ENCODE results near the gene BCL6. TPM values are rescaled to one million over a fixed set of nuclear protein-coding genes. Genes with fewer than 3 reads are reported as not detected.

The BCL6 gene
- total RNA-seq, 4 donors from 2014 or later = 86.0 to 161 (median 111) TPM

DNA sequence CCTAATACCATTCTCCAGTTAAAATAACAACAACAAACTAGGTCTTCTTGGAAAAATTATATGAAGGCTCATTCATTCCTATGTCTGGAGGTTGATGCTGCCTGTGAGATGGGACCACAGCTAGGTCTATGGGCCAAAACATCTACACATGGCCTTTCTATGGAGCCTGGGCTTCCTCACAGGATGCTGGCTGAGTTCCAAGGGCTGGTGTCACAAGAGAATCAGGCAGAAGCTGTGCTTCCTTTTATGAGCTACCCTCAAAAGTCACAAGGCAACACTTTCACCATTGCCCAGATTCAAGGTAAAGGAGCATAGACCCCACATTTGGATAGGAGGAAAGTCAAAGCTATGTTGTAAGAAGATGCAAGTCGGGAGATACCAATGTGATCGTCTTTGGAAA lies 38.3 kb downstream of the BCL6 start:
- TF ChIP-seq EP300 (IDR thresholded peaks at IDR 0.05) (no peak), POLR2AphosphoS5 (IDR thresholded peaks at IDR 0.05) (no peak), POLR2A (IDR thresholded peaks at IDR 0.05; ENCODE audit: low read depth) (no peak)
- TF ChIP-seq, protein P1, sequence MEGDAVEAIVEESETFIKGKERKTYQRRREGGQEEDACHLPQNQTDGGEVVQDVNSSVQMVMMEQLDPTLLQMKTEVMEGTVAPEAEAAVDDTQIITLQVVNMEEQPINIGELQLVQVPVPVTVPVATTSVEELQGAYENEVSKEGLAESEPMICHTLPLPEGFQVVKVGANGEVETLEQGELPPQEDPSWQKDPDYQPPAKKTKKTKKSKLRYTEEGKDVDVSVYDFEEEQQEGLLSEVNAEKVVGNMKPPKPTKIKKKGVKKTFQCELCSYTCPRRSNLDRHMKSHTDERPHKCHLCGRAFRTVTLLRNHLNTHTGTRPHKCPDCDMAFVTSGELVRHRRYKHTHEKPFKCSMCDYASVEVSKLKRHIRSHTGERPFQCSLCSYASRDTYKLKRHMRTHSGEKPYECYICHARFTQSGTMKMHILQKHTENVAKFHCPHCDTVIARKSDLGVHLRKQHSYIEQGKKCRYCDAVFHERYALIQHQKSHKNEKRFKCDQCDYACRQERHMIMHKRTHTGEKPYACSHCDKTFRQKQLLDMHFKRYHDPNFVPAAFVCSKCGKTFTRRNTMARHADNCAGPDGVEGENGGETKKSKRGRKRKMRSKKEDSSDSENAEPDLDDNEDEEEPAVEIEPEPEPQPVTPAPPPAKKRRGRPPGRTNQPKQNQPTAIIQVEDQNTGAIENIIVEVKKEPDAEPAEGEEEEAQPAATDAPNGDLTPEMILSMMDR (IDR thresholded peaks at IDR 0.05) = no peak
- WGBS = 92% methylated on average over 2 of the region's 2 CpGs
- Histone ChIP-seq H3K4me1 (no peaks in the 10 kb centered on the region), H3K27ac (replicated peaks in 1 of 4) (no peak overlapping the region), H3K27me3 (no peaks in the 10 kb centered on the region), H3K9me3 (no peaks in the 10 kb centered on the region), H3K4me3 (no peak overlapping the region), H3K36me3 (no peaks in the 10 kb centered on the region)
- intact Hi-C loops (cut with DNase I) = no loop called here
- no peak for DNase-seq (ENCODE audit: extremely low spot score)

DNA sequence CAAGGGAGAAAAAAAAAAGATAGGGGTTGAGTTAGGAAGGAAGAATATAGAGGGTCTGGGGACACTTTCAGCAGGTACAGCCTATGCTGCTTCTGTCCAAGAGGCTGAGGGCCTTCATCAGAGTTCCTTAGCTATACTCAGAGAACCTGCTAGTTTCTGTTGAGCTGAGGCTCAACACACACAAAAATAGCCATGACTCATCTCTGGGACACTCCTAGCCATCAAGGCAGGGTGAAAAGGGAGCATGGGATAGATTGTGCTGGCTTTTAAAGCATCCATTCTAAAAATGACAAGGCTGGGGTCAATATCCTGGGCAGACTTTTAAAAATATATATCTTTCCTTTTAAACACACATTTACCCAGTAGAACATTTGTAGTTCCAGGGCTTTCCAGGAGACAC lies 40.1 kb downstream of the BCL6 start:
- DNase-seq (ENCODE audit: extremely low spot score) = no peak
- H3K9me3 ChIP-seq = no peaks in the 10 kb centered on the region
- no peaks in the 10 kb centered on the region for H3K36me3 ChIP-seq
- no peak for TF ChIP-seq POLR2A (IDR thresholded peaks at IDR 0.05; ENCODE audit: low read depth)
- TF ChIP-seq, protein P1 (IDR thresholded peaks at IDR 0.05) = no peak
- TF ChIP-seq POLR2AphosphoS5 (IDR thresholded peaks at IDR 0.05) = no peak
- TF ChIP-seq EP300 (IDR thresholded peaks at IDR 0.05) = no peak
- intact Hi-C loops (cut with DNase I) = no loop called here
- no peaks in the 10 kb centered on the region for H3K27me3 ChIP-seq
- H3K4me3 ChIP-seq = no peak overlapping the region
- no peaks in the 10 kb centered on the region for H3K4me1 ChIP-seq
- H3K27ac ChIP-seq (replicated peaks in 1 of 4) = no peak overlapping the region

DNA sequence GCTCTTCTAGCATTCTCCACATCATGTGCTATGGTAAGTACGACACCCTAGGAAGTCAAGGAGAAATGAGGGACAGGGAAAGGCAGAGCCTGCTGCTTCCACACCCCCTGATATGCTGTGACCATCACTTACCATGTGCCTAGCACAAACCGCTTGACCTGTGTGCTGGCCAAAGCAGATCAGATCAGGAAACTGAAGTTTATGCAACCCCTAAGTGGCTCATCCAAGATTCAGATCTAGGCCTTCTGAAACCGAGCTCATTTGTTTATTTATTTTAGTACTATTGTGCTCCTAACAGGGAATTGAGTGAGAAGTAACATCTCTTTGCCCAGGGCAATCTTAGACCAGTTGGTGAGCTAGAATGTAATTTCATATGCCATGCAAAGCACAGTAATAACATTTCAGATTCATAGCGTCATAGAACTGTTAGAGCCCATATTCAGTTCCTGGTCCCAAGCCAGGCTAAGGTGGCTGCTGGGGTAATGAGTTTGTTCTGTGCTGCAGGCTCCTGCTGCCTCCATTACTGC lies 42.7 kb downstream of the BCL6 start, which contains the start of gene RTP2:
Gene RTP2, minus strand, starts transcription at position 51 of the 527 bp plus-strand sequence. CDS start 429 bp downstream, outside the sequence.
- H3K4me1 ChIP-seq = no peaks in the 10 kb centered on the region
- H3K36me3 ChIP-seq = no peaks in the 10 kb centered on the region
- 44% methylated on average over 4 of the region's 4 CpGs for WGBS
- no peaks in the 10 kb centered on the region for H3K27me3 ChIP-seq
- DNase-seq (ENCODE audit: extremely low spot score) = no peak
- H3K4me3 ChIP-seq = no peak within 1 kb of the TSS
- H3K27ac ChIP-seq (replicated peaks in 1 of 4) = no peak within 1 kb of the TSS
- no peaks in the 10 kb centered on the region for H3K9me3 ChIP-seq
- intact Hi-C loops (cut with DNase I) = no loop called here
- TF ChIP-seq EP300 (IDR thresholded peaks at IDR 0.05) = no peak
- TF ChIP-seq POLR2A (IDR thresholded peaks at IDR 0.05; ENCODE audit: low read depth) = no peak
- TF ChIP-seq, protein P1 (IDR thresholded peaks at IDR 0.05) = no peak
- no peak for TF ChIP-seq POLR2AphosphoS5 (IDR thresholded peaks at IDR 0.05)

DNA sequence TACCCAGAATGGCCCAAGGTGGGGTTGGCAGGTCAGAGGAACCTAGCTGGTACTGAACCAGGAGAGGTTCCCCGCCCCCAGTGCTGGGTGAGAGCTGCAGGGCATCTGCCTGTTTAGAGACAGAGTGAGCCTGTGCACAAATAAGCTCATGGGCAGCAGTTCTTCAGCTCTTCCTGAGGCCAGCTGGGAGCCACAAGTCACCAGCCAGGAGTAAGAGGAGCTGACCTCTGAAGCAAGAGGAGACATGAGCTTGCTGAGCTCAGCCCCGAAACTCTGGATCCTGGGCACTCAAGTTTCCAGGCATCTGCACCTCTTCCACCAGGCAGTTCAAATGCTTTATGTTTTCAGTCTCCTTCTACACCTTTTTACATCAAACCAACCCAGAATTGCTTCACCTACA lies 45.0 kb downstream of the BCL6 start:
- no peaks in the 10 kb centered on the region for H3K36me3 ChIP-seq
- no peaks in the 10 kb centered on the region for H3K9me3 ChIP-seq
- no peak for DNase-seq (ENCODE audit: extremely low spot score)
- H3K27ac ChIP-seq (replicated peaks in 1 of 4) = no peak overlapping the region
- H3K27me3 ChIP-seq = no peaks in the 10 kb centered on the region
- no peaks in the 10 kb centered on the region for H3K4me1 ChIP-seq
- no peak for TF ChIP-seq EP300 (IDR thresholded peaks at IDR 0.05)
- TF ChIP-seq POLR2AphosphoS5 (IDR thresholded peaks at IDR 0.05) = no peak
- TF ChIP-seq, protein P1 (IDR thresholded peaks at IDR 0.05) = no peak
- H3K4me3 ChIP-seq = no peak overlapping the region
- 91% methylated on average over 1 of the region's 2 CpGs for WGBS
- intact Hi-C loops (cut with DNase I) = no loop called here

Measured in esophagus muscularis mucosa (tissue), 4 donors.